ENCODE results near the gene SLC38A9.

DNA sequence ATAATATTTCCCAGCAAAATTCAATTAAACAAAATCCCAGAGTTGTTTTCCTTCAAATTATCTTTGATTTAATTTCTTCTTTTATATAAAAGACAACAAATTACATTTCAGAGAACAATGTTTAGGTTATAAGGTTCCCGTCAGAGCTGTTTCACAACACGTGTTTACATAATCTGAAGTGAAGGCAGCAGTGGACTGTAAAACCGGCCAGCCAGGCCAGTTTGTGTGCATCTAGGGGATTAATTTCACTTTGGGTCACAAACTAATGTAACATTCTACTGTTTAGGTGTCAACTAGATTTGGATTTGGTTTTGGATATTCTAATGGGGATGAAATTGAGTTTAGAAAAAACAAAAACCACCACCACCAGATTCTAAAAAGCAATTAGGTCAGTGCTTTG, 90.9 kb downstream of the SLC38A9 start:
- TF ChIP-seq POLR2A (IDR thresholded peaks at IDR 0.05), result no peak
- TF ChIP-seq, protein P1, sequence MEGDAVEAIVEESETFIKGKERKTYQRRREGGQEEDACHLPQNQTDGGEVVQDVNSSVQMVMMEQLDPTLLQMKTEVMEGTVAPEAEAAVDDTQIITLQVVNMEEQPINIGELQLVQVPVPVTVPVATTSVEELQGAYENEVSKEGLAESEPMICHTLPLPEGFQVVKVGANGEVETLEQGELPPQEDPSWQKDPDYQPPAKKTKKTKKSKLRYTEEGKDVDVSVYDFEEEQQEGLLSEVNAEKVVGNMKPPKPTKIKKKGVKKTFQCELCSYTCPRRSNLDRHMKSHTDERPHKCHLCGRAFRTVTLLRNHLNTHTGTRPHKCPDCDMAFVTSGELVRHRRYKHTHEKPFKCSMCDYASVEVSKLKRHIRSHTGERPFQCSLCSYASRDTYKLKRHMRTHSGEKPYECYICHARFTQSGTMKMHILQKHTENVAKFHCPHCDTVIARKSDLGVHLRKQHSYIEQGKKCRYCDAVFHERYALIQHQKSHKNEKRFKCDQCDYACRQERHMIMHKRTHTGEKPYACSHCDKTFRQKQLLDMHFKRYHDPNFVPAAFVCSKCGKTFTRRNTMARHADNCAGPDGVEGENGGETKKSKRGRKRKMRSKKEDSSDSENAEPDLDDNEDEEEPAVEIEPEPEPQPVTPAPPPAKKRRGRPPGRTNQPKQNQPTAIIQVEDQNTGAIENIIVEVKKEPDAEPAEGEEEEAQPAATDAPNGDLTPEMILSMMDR (IDR thresholded peaks at IDR 0.05), result no peak
